K562 (cell line): Measurements from ENCODE around the gene DHRS4L2. TPM values are rescaled to one million over a fixed set of nuclear protein-coding genes. Genes with fewer than 3 reads are reported as not detected.

Experiments
- BACH1 ChIP-seq: fragments of 200-800 bp; sonication (Bioruptor generic); IDR thresholded peaks from 2 replicates; pipeline ENCODE4 v1.6.1; 2016; ENCODE audit warnings: missing genetic modification characterization, missing compliant biosample characterization
- CGGBP1 ChIP-seq: fragments of 250-450 bp; sonication (Bioruptor Pico); IDR thresholded peaks from 2 replicates; pipeline ENCODE4 v1.9.0; 2021; ENCODE audit warnings: mild to moderate bottlenecking
- CXXC5 ChIP-seq: fragments of 250-450 bp; sonication (Bioruptor Pico); IDR thresholded peaks from 2 replicates; pipeline ENCODE4 v1.8.0; 2022; ENCODE audit warnings: inconsistent platforms, mild to moderate bottlenecking, moderate library complexity
- HIVEP1 ChIP-seq: fragments of 250-450 bp; sonication (Bioruptor Pico); IDR thresholded peaks from 2 replicates; pipeline ENCODE4 v1.4.0; 2020; ENCODE audit warnings: mild to moderate bottlenecking
- IRF2 ChIP-seq: sonication (generic); formaldehyde crosslinking; IDR thresholded peaks from 2 replicates; pipeline ENCODE4 v1.8.1; 2022; ENCODE audit warnings: mild to moderate bottlenecking, missing genetic modification reagents
- LARP7 ChIP-seq: fragments of 450-650 bp; IDR thresholded peaks from 2 replicates; pipeline ENCODE4 v1.6.1; 2016
- NCOA2 ChIP-seq, 2 experiments: fragments of 450-650 bp; IDR thresholded peaks; 2 replicates each; pipeline ENCODE4 v1.6.1; 2018; ENCODE audit warnings: mild to moderate bottlenecking in 2 of 2, moderate library complexity in 1 of 2; ENCODE audit not compliant: partially characterized antibody in 2 of 2
- NFATC3 ChIP-seq: fragments of 450-650 bp; IDR thresholded peaks from 2 replicates; pipeline ENCODE4 v1.6.1; 2017; ENCODE audit warnings: mild to moderate bottlenecking
- RBM34 ChIP-seq: fragments of 200-400 bp; formaldehyde crosslinking; IDR thresholded peaks from 2 replicates; pipeline ENCODE4 v1.6.1; 2018; ENCODE audit warnings: low read length, borderline replicate concordance; ENCODE audit not compliant: insufficient read depth
- SMARCA5 ChIP-seq: fragments of 450-650 bp; IDR thresholded peaks from 2 replicates; pipeline ENCODE4 v1.6.1; 2016
- TRIM28 ChIP-seq: fragments of 450-650 bp; IDR thresholded peaks from 2 replicates; pipeline ENCODE4 v1.6.1; 2017
- ZBTB12 ChIP-seq: fragments of 250-450 bp; sonication (Bioruptor Pico); IDR thresholded peaks from 2 replicates; pipeline ENCODE4 v1.4.0; 2020
- ZC3H11A ChIP-seq: IDR thresholded peaks from 2 replicates; pipeline ENCODE4 v1.6.1; 2012; ENCODE audit warnings: low read depth, low read length, improper control_type of control experiment
- ZHX1 ChIP-seq: fragments of 150-350 bp; conservative IDR thresholded peaks from 2 replicates; pipeline ENCODE4 v1.6.1; 2014; ENCODE audit warnings: low read length
- ZNF140 ChIP-seq: fragments of 250-450 bp; sonication (Bioruptor Pico); IDR thresholded peaks from 2 replicates; pipeline ENCODE4 v1.8.0; 2021; ENCODE audit warnings: moderate library complexity, mild to moderate bottlenecking, inconsistent platforms
- ZNF318 ChIP-seq, 2 experiments: fragments of 450-650 bp; IDR thresholded peaks; 2 replicates each; pipeline ENCODE4 v1.6.1; 2016; ENCODE audit warnings: mild to moderate bottlenecking in 2 of 2, borderline replicate concordance in 1 of 2, low read depth in 1 of 2, moderate library complexity in 1 of 2
- ZNF696 ChIP-seq: fragments of 250-450 bp; sonication (Bioruptor Pico); conservative IDR thresholded peaks from 2 replicates; pipeline ENCODE4 v1.4.0; 2020; ENCODE audit warnings: mild to moderate bottlenecking, moderate library complexity
- polyA plus RNA-seq, 8 experiments: library from polyadenylated mRNA; depleted of rRNA in 4 of 8; stranded (reverse) in 5 of 8; unstranded in 3 of 8; fragments of >200 nt; fragmentation: Nextera tagmentation in 2 of 8; fragmentation: Illumina TruSeq in 1 of 8; extraction: Ambion mirVana in 2 of 8; extraction: Trizol in 1 of 8; gene quantifications; 2 replicates each; pipeline versions ENCODE4 v1.2.1 to v1.2.3, GENCODE V29; 2011 to 2014; ENCODE audit warnings: inconsistent platforms in 1 of 8, missing spikeins in 1 of 8
- total RNA-seq, 7 experiments: library from RNA; depleted of rRNA in 6 of 7; stranded (reverse); fragments of >200 nt in 6 of 7; fragmentation: Illumina TruSeq in 2 of 7; extraction: Trizol in 2 of 7; gene quantifications; 2 replicates each; pipeline versions ENCODE4 v1.2.1 to v1.2.3, GENCODE V29; 2011 to 2021; ENCODE audit warnings: low replicate concordance in 1 of 7

DHRS4L2 gene
- total and polyA plus RNA-seq, 9 of the 15 experiments (the other 6 are each of a cell fraction or from before 2014, with no cell fraction given): 2.3 to 13.7 (median 8.1) TPM

- no peak for TF ChIP-seq ZNF318 (IDR thresholded peaks at IDR 0.05; ENCODE audit: borderline replicate concordance in 1 of 2, low read depth in 1 of 2)
- no peak for TF ChIP-seq TRIM28
- TF ChIP-seq ZHX1: no peak
- TF ChIP-seq RBM34: no peak
- TF ChIP-seq LARP7: no peak
- TF ChIP-seq CGGBP1 (CRISPR knock-in tag): no peak
- no peak for TF ChIP-seq IRF2
- no peak for TF ChIP-seq NCOA2 (IDR thresholded peaks at IDR 0.05; ENCODE audit: partially characterized antibody in 2 of 2)
- peak; percentile 91 for TF ChIP-seq HIVEP1 (CRISPR knock-in tag)
- TF ChIP-seq BACH1 (tag): peak; percentile 34; the same call in 1 of the 2 replicates
- peak; percentile 82; the same call in 1 of the 2 replicates for TF ChIP-seq ZNF140 (CRISPR knock-in tag)
- TF ChIP-seq ZBTB12 (CRISPR knock-in tag): peak; percentile 73
- TF ChIP-seq ZNF696 (CRISPR knock-in tag): peak; percentile 62; the same call in 1 of the 2 replicates
- no peak for TF ChIP-seq NFATC3
- peak; percentile 85 for TF ChIP-seq CXXC5 (CRISPR knock-in tag)
- no peak for TF ChIP-seq SMARCA5
- TF ChIP-seq ZC3H11A: no peak
Measured at GRCh38 chr14:23939607-23940326, 49.0 kb upstream of the DHRS4L2 start (continued).
